B cell (primary cell): ENCODE measurements around the gene CCR2. TPM values are rescaled to one million over a fixed set of nuclear protein-coding genes. Genes with fewer than 3 reads are reported as not detected.

ENCODE experiments used
- ATAC-seq: fragments of 200-7000 bp; cut with Tn5 transposase; one replicate; pipeline ENCODE4 v1.10.0; 2021; ENCODE audit warnings: low read depth, mild to moderate bottlenecking, moderate number of reproducible peaks, moderate library complexity
- CTCF ChIA-PET: fragments of 350-600 bp; sonication (Branson Sonifier 250); formaldehyde crosslinking; loops from one replicate; lab custom pipeline; 2021; ENCODE audit warnings: antibody characterized with exemption, inconsistent platforms; lab: Charles Lee
- POLR2A ChIA-PET: fragments of 350-600 bp; sonication (Branson Sonifier 250); formaldehyde crosslinking; loops from one replicate; lab custom pipeline; 2021; ENCODE audit warnings: antibody characterized with exemption; lab: Charles Lee
- DNase-seq: peaks from one replicate; pipeline ENCODE4 v3.0.0; 2013
- H2AFZ ChIP-seq: 2 replicates; pipeline ENCODE4 v1.6.1; 2012; ENCODE audit warnings: mild to moderate bottlenecking, low read depth, low read length; ENCODE audit not compliant: insufficient read depth, poor library complexity, severe bottlenecking
- H3K27ac ChIP-seq, 2 donors: 1 replicate in 1 of 2; 2 replicates in 1 of 2; pipeline ENCODE4 v1.5.1; 2012 to 2013; ENCODE audit warnings: low read length in 2 of 2, mild to moderate bottlenecking in 2 of 2, moderate library complexity in 1 of 2
- H3K27me3 ChIP-seq, 4 experiments: fragments of 200-600 bp in 1 of 4; sonication (generic) in 1 of 4; replicated peaks in 1 of 4; 1 replicate in 2 of 4; 2 replicates in 2 of 4; pipeline versions ENCODE4 v1.6.1 to v1.7.0; 2013 to 2016; ENCODE audit warnings: low read length in 3 of 4, mild to moderate bottlenecking in 2 of 4, mixed read lengths in 1 of 4, moderate library complexity in 1 of 4; ENCODE audit not compliant: insufficient read depth in 4 of 4, control insufficient read depth in 3 of 4; ENCODE audit errors: control extremely low read depth in 1 of 4
- H3K36me3 ChIP-seq, 2 experiments: replicated peaks in 1 of 2; 1 replicate in 1 of 2; 2 replicates in 1 of 2; pipeline versions ENCODE4 v1.6.1 to v1.7.1; 2013; ENCODE audit warnings: low read length in 1 of 2; ENCODE audit not compliant: insufficient read depth in 2 of 2, control insufficient read depth in 1 of 2; ENCODE audit errors: control extremely low read depth in 1 of 2, extremely low read depth in 1 of 2
- H3K4me1 ChIP-seq, 2 donors: fragments of 200-600 bp in 1 of 2; sonication (generic) in 1 of 2; 1 replicate in 1 of 2; 2 replicates in 1 of 2; pipeline versions ENCODE4 v1.5.1 to v1.6.1; 2013 to 2017; ENCODE audit warnings: low read length in 2 of 2; ENCODE audit not compliant: control insufficient read depth in 2 of 2, insufficient read depth in 2 of 2
- H3K4me2 ChIP-seq: replicated peaks from 2 replicates; pipeline ENCODE3; 2012; ENCODE audit warnings: mild to moderate bottlenecking, low read depth, low read length; ENCODE audit not compliant: poor library complexity, severe bottlenecking
- H3K4me3 ChIP-seq, 5 experiments: fragments of 200-600 bp in 1 of 5; sonication (generic) in 1 of 5; 1 replicate in 3 of 5; 2 replicates in 2 of 5; pipeline versions ENCODE4 v1.5.1 to v1.7.0; 2011 to 2016; ENCODE audit warnings: low read length in 4 of 5, mild to moderate bottlenecking in 4 of 5, low read depth in 2 of 5, control low read depth in 1 of 5, moderate library complexity in 1 of 5; ENCODE audit not compliant: insufficient read depth in 1 of 5; ENCODE audit errors: control extremely low read depth in 1 of 5, extremely low read depth in 1 of 5
- H3K79me2 ChIP-seq: fragments of 200-600 bp; sonication (generic); one replicate; pipeline ENCODE4 v1.6.0; 2016; ENCODE audit warnings: low read length; ENCODE audit not compliant: control insufficient read depth, insufficient read depth
- H3K9ac ChIP-seq: fragments of 200-600 bp; sonication (generic); 2 replicates; pipeline ENCODE4 v1.6.1; 2017; ENCODE audit warnings: mild to moderate bottlenecking, low read length, moderate library complexity
- H3K9me3 ChIP-seq, 3 donors: one replicate each; pipeline versions ENCODE4 v1.6.1 to v1.7.1; 2013; ENCODE audit warnings: low read length in 2 of 3; ENCODE audit not compliant: control insufficient read depth in 2 of 3, insufficient read depth in 1 of 3; ENCODE audit errors: control extremely low read depth in 1 of 3
- H4K20me1 ChIP-seq: 2 replicates; pipeline ENCODE4 v1.6.0; 2012; ENCODE audit warnings: mild to moderate bottlenecking, low read length; ENCODE audit not compliant: insufficient read depth, control insufficient read depth, poor library complexity, severe bottlenecking
- H3K27ac Mint-ChIP-seq: one replicate; pipeline ENCODE4 v1.8.0; 2021; ENCODE audit warnings: mixed read lengths
- H3K27me3 Mint-ChIP-seq: one replicate; pipeline ENCODE4 v1.8.0; 2021; ENCODE audit warnings: mixed read lengths
- H3K4me1 Mint-ChIP-seq: one replicate; pipeline ENCODE4 v1.8.0; 2021; ENCODE audit warnings: mixed read lengths
- H3K4me3 Mint-ChIP-seq: one replicate; pipeline ENCODE4 v1.8.0; 2021; ENCODE audit warnings: mixed read lengths
- H3K9me3 Mint-ChIP-seq: one replicate; pipeline ENCODE4 v1.8.0; 2022; ENCODE audit warnings: mixed read lengths; ENCODE audit not compliant: insufficient read depth
- CTCF ChIP-seq: fragments of 200-600 bp; IDR thresholded peaks from one replicate; pipeline ENCODE4 v1.8.0; 2022; ENCODE audit warnings: antibody characterized with exemption, mild to moderate bottlenecking
- EZH2 ChIP-seq: IDR thresholded peaks from 2 replicates; pipeline ENCODE4 v1.6.1; 2012; ENCODE audit warnings: borderline replicate concordance, low read depth, mild to moderate bottlenecking, moderate library complexity, low read length; ENCODE audit not compliant: insufficient read depth, poor library complexity, severe bottlenecking
- WGBS: methylation state at CpG from one replicate; pipeline ENCODE4 v1.1.5; 2013; ENCODE audit warnings: missing lambda C conversion rate; ENCODE audit not compliant: insufficient coverage; 5-methylcytosine and 5-hydroxymethylcytosine counted together
- intact Hi-C: fragments of 100-400 bp; cut with micrococcal nuclease; formaldehyde crosslinking; loops from one replicate; pipeline ENCODE4 v1.10.0; 2022
- polyA plus RNA-seq: library from polyadenylated mRNA; depleted of rRNA; stranded (reverse); fragments of >200 nt; gene quantifications from 2 replicates; pipeline ENCODE4 v1.2.3, GENCODE V29; 2012
- total RNA-seq, 2 donors: library from RNA; stranded (reverse); fragments of 120-200 nt in 1 of 2; gene quantifications; 1 replicate in 1 of 2; 2 replicates in 1 of 2; pipeline versions ENCODE4 v1.2.3 to v1.2.4, GENCODE V29; 2013 to 2022

Gene CCR2
- total and polyA plus RNA-seq, 2 donors (not counting 1 experiment from before 2014, with no cell fraction given): 0.34 to 0.82 TPM

- no peak overlapping the region for H3K4me3 ChIP-seq
- no peak overlapping the region for H3K9ac ChIP-seq
- POLR2A ChIA-PET: no interaction called here
- no peak overlapping the region for H3K27ac ChIP-seq
- Mint-ChIP-seq H3K4me1 (peaks cover 34% of the 10 kb centered on the region), H3K4me3 (no peak overlapping the region), H3K9me3 (no peaks in the 10 kb centered on the region), H3K27ac (no peak overlapping the region), H3K27me3 (no peaks in the 10 kb centered on the region)
- peaks cover 0 to 5% (median 0%) of the 10 kb centered on the region in 3 donors for H3K9me3 ChIP-seq
- H3K4me2 ChIP-seq: no peak overlapping the region
- no peak overlapping the region for H2AFZ ChIP-seq
- intact Hi-C loops: no loop called here
- no peak for TF ChIP-seq CTCF
- TF ChIP-seq EZH2: no peak
- H4K20me1 ChIP-seq: no peaks in the 10 kb centered on the region
- ATAC-seq: no peak
- no peak for DNase-seq
- CTCF ChIA-PET: no interaction called here
- H3K27me3 ChIP-seq: no peaks in the 10 kb centered on the region
- no peaks in the 10 kb centered on the region for H3K36me3 ChIP-seq
- no peaks in the 10 kb centered on the region for H3K79me2 ChIP-seq
- 92% methylated on average over 1 of the region's 1 CpG for WGBS
- H3K4me1 ChIP-seq: peaks cover 15 to 20% of the 10 kb centered on the region in 2 donors
These were observed 40.9 kb upstream of the CCR2 start for GRCh38 chr3:46312991-46313390.

- H4K20me1 ChIP-seq: no peaks in the 10 kb centered on the region
- H3K4me1 ChIP-seq: peaks cover 15 to 20% of the 10 kb centered on the region in 2 donors
- H3K79me2 ChIP-seq: no peaks in the 10 kb centered on the region
- no peaks in the 10 kb centered on the region for H3K27me3 Mint-ChIP-seq
- peaks cover 37% of the 10 kb centered on the region for H3K4me1 Mint-ChIP-seq
- ChIA-PET POLR2A (interaction anchor here (0.6 kb wide), 2 partner anchors 47 to 216 kb away, joined by 3 to 5 read pairs; no protein-coding TSS in a partner anchor), CTCF (interaction anchor here (1.0 to 1.5 kb wide), 2 partner anchors 10 to 38 kb away, joined by 4 to 5 read pairs; no protein-coding TSS in a partner anchor)
- ATAC-seq (no peak), DNase-seq (no peak)
- intact Hi-C loops: no loop called here
- H3K4me3 Mint-ChIP-seq: no peak overlapping the region
- peaks cover 0 to 5% (median 0%) of the 10 kb centered on the region in 3 donors for H3K9me3 ChIP-seq
- no peaks in the 10 kb centered on the region for H3K27me3 ChIP-seq
- H3K27ac Mint-ChIP-seq: no peak overlapping the region
- no peak overlapping the region for H3K4me3 ChIP-seq
- no peak overlapping the region for H3K27ac ChIP-seq
- no peak overlapping the region for H3K4me2 ChIP-seq
- H3K9me3 Mint-ChIP-seq: no peaks in the 10 kb centered on the region
- H2AFZ ChIP-seq: no peak overlapping the region
- TF ChIP-seq CTCF: no peak
- no peaks in the 10 kb centered on the region for H3K36me3 ChIP-seq
- H3K9ac ChIP-seq: no peak overlapping the region
These were observed 39.4 kb upstream of the CCR2 start for GRCh38 chr3:46314517-46314916.
